ENCODE measurements around the gene CXXC5.
"Not testable (repeated sequence)": the region's sequence is repeated elsewhere in the genome, so short reads cannot be mapped to it uniquely, and the experiment has no call there.

Gene CXXC5

DNA sequence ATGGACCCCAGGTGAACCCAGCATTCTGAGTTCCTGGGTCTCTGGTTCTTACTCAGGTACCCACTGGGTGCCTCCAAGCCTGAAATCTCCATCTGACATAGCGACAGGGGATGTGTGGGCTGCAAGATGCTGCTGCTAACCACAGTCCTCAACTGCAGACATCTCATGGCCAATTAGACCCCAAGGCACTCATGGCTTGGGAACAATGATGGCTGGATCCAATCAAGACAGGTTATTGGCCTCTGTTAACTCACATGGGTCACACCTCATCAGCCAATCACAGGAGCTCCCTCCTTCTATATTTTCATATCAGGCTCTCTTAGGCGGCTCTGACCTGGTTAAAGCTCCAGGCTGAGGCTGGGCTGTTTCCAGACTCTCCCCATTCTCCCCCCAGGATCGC is 57.0 kb downstream of the CXXC5 start:
- H3K9me3 ChIP-seq (ENCODE audit: control insufficient read depth, insufficient read depth, low read length), result no peaks in the 10 kb centered on the region
- peaks cover 38% of the 10 kb centered on the region for H3K4me1 ChIP-seq (ENCODE audit: insufficient read depth, low read length)
- no peaks in the 10 kb centered on the region for H3K36me3 ChIP-seq (ENCODE audit: insufficient read depth, low read length)
- H3K9ac ChIP-seq (ENCODE audit: low read depth, low read length), result no peak overlapping the region

- H3K4me1 ChIP-seq (ENCODE audit: insufficient read depth, low read length), result peaks cover 32% of the 10 kb centered on the region
- H3K9ac ChIP-seq (ENCODE audit: low read depth, low read length), result no peak overlapping the region
- H3K9me3 ChIP-seq (ENCODE audit: control insufficient read depth, insufficient read depth, low read length), result no peaks in the 10 kb centered on the region
- H3K36me3 ChIP-seq (ENCODE audit: insufficient read depth, low read length), result no peaks in the 10 kb centered on the region
These were observed 57.8 kb downstream of the CXXC5 start for GRCh38 chr5:139705655-139706587.

GRCh38 chr5:139707445-139708003 is 59.4 kb downstream of the CXXC5 start:
- no peaks in the 10 kb centered on the region for H3K36me3 ChIP-seq (ENCODE audit: insufficient read depth, low read length)
- peaks cover 33% of the 10 kb centered on the region for H3K4me1 ChIP-seq (ENCODE audit: insufficient read depth, low read length)
- no peak overlapping the region for H3K9ac ChIP-seq (ENCODE audit: low read depth, low read length)
- no peaks in the 10 kb centered on the region for H3K9me3 ChIP-seq (ENCODE audit: control insufficient read depth, insufficient read depth, low read length)

- H3K4me1 ChIP-seq (ENCODE audit: insufficient read depth, low read length), result peaks cover 34% of the 10 kb centered on the region
- H3K9me3 ChIP-seq (ENCODE audit: control insufficient read depth, insufficient read depth, low read length), result no peaks in the 10 kb centered on the region
- no peaks in the 10 kb centered on the region for H3K36me3 ChIP-seq (ENCODE audit: insufficient read depth, low read length)
- H3K9ac ChIP-seq (ENCODE audit: low read depth, low read length), result peak overlapping the region; percentile 54
These were observed 60.3 kb downstream of the CXXC5 start for GRCh38 chr5:139708434-139708861.

DNA sequence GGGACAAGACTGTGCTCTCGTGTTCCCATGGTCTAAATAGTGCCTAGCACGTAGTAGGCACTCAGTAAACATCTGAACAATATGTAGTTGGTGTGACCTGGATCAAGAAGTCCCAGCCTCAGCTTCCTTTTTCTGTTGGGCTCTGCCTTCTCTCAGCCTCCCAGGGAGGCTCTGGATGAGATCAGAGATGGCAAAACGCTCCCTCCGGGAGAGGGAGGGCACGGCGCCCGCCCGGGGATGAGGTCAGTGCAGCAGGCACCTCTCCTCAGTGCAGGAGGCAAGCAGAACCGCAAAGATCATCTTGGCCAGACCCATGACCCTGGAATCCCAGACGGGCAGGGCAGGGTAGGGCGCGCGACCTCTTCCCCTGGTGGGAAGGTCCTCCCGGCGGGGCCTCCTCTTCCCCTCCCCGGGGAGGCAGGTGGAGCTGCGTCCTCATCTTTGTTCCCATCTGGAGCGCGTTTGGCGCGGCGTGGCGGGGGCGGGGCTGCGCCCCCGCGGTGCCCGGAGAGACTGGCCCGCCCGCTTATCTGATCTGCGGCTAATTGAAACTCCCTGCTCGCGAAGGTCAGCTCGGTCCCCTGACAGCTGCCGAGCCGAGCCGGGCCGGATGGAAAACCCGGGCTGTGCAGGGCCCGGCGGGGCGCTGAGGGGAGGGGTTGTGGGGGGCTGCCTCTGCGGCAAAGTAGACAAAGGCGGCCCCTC is 60.9 kb downstream of the CXXC5 start:
- Histone ChIP-seq H3K4me1 (ENCODE audit: insufficient read depth, low read length) (peaks cover 34% of the 10 kb centered on the region), H3K36me3 (ENCODE audit: insufficient read depth, low read length) (no peaks in the 10 kb centered on the region), H3K9ac (ENCODE audit: low read depth, low read length) (peak overlapping the region; percentile 54), H3K9me3 (ENCODE audit: control insufficient read depth, insufficient read depth, low read length) (no peaks in the 10 kb centered on the region)

DNA sequence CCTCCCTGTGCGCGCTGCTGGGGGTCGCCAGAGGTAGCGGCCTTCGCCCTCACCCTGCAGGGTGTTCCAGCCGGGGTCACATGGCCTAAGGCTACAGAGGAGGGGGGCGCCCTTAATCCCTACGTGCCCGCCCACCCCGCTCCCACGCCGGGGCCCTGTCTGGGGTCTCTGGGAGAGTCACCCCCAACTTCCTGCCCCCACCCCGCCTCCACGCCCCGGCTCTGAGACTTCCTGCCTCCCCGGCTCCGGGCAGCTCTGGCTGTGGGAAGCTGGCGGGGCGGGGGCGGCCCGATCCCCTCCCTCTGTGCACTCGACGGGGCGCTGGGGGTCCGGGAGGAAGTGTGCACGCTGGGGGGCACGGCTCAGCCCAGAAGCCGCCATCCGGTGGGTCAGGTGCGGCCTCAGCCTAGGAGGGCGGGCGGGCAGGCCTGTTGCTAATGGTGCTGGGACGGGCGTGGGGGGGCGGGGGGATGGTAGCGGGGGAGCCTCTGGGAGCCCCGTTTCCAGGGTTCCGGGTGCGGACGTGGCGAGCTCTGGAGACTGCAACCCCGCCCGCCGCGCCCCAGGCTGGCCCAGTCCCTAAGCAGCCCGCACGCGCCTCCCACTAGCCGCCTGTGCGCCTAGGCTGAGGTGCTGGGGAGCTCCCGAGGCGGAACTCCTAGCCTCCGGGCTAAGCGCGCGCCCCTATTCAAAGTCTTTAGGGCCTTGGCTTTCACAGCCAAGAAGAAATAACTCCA is 61.6 kb downstream of the CXXC5 start:
- peak overlapping the region; percentile 72 for H3K9ac ChIP-seq (ENCODE audit: low read depth, low read length)
- H3K36me3 ChIP-seq (ENCODE audit: insufficient read depth, low read length), result no peaks in the 10 kb centered on the region
- peaks cover 34% of the 10 kb centered on the region for H3K4me1 ChIP-seq (ENCODE audit: insufficient read depth, low read length)
- no peaks in the 10 kb centered on the region for H3K9me3 ChIP-seq (ENCODE audit: control insufficient read depth, insufficient read depth, low read length)

GRCh38 chr5:139710319-139711066 is 62.3 kb downstream of the CXXC5 start:
- peaks cover 31% of the 10 kb centered on the region for H3K4me1 ChIP-seq (ENCODE audit: insufficient read depth, low read length)
- no peaks in the 10 kb centered on the region for H3K9me3 ChIP-seq (ENCODE audit: control insufficient read depth, insufficient read depth, low read length)
- no peaks in the 10 kb centered on the region for H3K36me3 ChIP-seq (ENCODE audit: insufficient read depth, low read length)
- H3K9ac ChIP-seq (ENCODE audit: low read depth, low read length), result peak overlapping the region; percentile 72

DNA sequence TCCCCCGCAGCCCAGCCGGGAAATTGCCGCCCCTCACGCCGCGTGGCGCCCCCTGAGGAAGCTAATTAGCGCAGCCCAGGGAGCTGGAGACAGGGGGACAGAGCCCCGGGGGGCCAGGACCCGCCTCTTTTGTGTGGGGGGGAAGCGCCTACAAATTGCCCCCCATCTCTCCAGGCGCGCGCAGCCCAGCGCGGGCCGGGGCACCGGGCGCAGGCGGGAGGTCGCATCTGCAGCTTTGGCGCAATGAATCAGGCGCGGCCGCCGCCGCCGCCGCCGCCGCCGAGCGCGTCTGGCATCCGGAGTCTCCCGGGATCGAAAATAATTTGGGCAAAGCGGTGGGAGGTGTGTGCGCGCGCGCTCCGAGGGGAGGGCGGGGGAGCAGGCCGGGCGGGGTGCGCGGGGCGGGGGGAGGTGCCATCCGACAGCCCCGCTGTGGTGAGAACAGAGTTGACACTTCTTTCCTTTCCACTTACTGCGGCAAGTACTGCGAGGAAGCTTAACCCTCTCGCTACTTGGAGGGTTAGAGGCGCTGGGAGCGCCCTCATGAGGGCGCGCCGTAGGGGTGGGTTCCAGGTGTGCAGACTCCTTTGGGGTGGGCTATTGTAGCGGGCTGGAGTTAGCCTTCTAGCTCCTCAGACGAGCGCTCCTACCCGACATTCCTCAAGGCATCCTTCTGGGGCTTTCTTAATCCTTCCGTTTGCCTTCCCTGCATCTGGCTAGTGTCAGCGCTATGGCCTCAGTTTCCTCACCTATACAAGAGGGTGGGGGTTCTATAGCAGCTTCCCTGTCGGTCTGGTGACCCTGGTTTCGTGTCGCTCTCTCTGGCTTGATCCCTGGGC is 63.1 kb downstream of the CXXC5 start:
- peak overlapping the region; percentile 74 for H3K9ac ChIP-seq (ENCODE audit: low read depth, low read length)

GRCh38 chr5:139711906-139712224 is 63.7 kb downstream of the CXXC5 start:
- peaks cover 21% of the 10 kb centered on the region for H3K4me1 ChIP-seq (ENCODE audit: insufficient read depth, low read length)
- H3K36me3 ChIP-seq (ENCODE audit: insufficient read depth, low read length), result no peaks in the 10 kb centered on the region
- H3K9me3 ChIP-seq (ENCODE audit: control insufficient read depth, insufficient read depth, low read length), result no peaks in the 10 kb centered on the region
- H3K9ac ChIP-seq (ENCODE audit: low read depth, low read length), result peak overlapping the region; percentile 74

More for the DNA sequence above, 63.1 kb downstream of the CXXC5 start:
- Histone ChIP-seq H3K36me3 (ENCODE audit: insufficient read depth, low read length) (no peaks in the 10 kb centered on the region), H3K9me3 (ENCODE audit: control insufficient read depth, insufficient read depth, low read length) (no peaks in the 10 kb centered on the region), H3K4me1 (ENCODE audit: insufficient read depth, low read length) (peaks cover 23% of the 10 kb centered on the region)

DNA sequence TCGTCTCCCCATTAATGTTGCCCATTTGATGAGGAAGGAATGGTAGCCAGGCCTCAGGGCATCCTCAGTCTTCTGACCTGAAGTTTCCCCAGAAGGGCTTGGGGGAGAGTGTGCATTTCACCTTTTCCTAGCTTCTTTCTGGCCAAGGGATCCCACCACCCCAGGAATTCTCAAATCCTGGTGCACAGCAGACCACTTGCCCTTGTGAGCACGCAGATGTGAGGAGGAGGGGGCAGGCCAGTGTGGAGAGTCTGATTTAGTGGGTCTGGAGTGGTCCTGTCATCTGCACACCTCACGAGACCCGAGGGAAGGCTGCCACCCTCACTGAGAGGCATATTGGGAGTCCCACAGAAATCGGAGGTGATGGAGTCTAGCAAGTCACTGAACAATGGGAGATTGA is 64.3 kb downstream of the CXXC5 start:
- Histone ChIP-seq H3K9ac (ENCODE audit: low read depth, low read length) (no peak overlapping the region), H3K36me3 (ENCODE audit: insufficient read depth, low read length) (no peaks in the 10 kb centered on the region), H3K4me1 (ENCODE audit: insufficient read depth, low read length) (peaks cover 18% of the 10 kb centered on the region), H3K9me3 (ENCODE audit: control insufficient read depth, insufficient read depth, low read length) (no peaks in the 10 kb centered on the region)

- not testable (repeated sequence) for H3K4me1 ChIP-seq (ENCODE audit: insufficient read depth, low read length); H3K9me3 ChIP-seq (ENCODE audit: control insufficient read depth, insufficient read depth, low read length); H3K9ac ChIP-seq (ENCODE audit: low read depth, low read length); H3K36me3 ChIP-seq (ENCODE audit: insufficient read depth, low read length)
These were observed 65.7 kb downstream of the CXXC5 start for GRCh38 chr5:139713898-139714297.

GRCh38 chr5:139717221-139717620 is 69.1 kb downstream of the CXXC5 start:
- Histone ChIP-seq H3K9ac (ENCODE audit: low read depth, low read length) (no peak overlapping the region), H3K36me3 (ENCODE audit: insufficient read depth, low read length) (no peaks in the 10 kb centered on the region), H3K9me3 (ENCODE audit: control insufficient read depth, insufficient read depth, low read length) (no peaks in the 10 kb centered on the region; the same call in 1 of the 2 replicates), H3K4me1 (ENCODE audit: insufficient read depth, low read length) (peaks cover 4% of the 10 kb centered on the region; the same call in 1 of the 2 replicates)

- H3K4me1 ChIP-seq (ENCODE audit: insufficient read depth, low read length); H3K9ac ChIP-seq (ENCODE audit: low read depth, low read length); H3K9me3 ChIP-seq (ENCODE audit: control insufficient read depth, insufficient read depth, low read length); H3K36me3 ChIP-seq (ENCODE audit: insufficient read depth, low read length): not testable (repeated sequence)
These were observed 70.3 kb downstream of the CXXC5 start for GRCh38 chr5:139718403-139718802.

Data from ES-I3 (cell line).